Suprapubic skin (tissue), 3 donors: Measurements from ENCODE around the gene IKZF1.

Experiments used
- EP300 ChIP-seq: sonication (generic); formaldehyde crosslinking; IDR thresholded peaks from one replicate; pipeline ENCODE4 v1.6.1; 2017; ENCODE audit warnings: antibody characterized with exemption
- TF ChIP-seq, protein P1 (sequence below), 2 donors: fragments of 200-600 bp in 1 of 2; fragments of 450-650 bp in 1 of 2; sonication (generic) in 1 of 2; IDR thresholded peaks; one replicate each; pipeline ENCODE4 v1.5.1; 2016 to 2019; ENCODE audit warnings: antibody characterized with exemption in 2 of 2, mild to moderate bottlenecking in 1 of 2, moderate library complexity in 1 of 2

- TF ChIP-seq, protein P1, sequence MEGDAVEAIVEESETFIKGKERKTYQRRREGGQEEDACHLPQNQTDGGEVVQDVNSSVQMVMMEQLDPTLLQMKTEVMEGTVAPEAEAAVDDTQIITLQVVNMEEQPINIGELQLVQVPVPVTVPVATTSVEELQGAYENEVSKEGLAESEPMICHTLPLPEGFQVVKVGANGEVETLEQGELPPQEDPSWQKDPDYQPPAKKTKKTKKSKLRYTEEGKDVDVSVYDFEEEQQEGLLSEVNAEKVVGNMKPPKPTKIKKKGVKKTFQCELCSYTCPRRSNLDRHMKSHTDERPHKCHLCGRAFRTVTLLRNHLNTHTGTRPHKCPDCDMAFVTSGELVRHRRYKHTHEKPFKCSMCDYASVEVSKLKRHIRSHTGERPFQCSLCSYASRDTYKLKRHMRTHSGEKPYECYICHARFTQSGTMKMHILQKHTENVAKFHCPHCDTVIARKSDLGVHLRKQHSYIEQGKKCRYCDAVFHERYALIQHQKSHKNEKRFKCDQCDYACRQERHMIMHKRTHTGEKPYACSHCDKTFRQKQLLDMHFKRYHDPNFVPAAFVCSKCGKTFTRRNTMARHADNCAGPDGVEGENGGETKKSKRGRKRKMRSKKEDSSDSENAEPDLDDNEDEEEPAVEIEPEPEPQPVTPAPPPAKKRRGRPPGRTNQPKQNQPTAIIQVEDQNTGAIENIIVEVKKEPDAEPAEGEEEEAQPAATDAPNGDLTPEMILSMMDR (IDR thresholded peaks at IDR 0.05), result no peak
- no peak for TF ChIP-seq EP300
Measured at GRCh38 chr7:50276483-50276882, 28.0 kb upstream of the IKZF1 start.
